Neural cell (in vitro differentiated cells): ENCODE measurements around the gene BPI. TPM values are rescaled to one million over a fixed set of nuclear protein-coding genes. Genes with fewer than 3 reads are reported as not detected.

Source experiments
- H2AFZ ChIP-seq: fragments of 200-600, 300-800 bp; sonication (generic), shearing (Covaris generic); 2 replicates; pipeline ENCODE4 v1.6.0; 2014; ENCODE audit warnings: low read depth, mild to moderate bottlenecking, antibody characterized with exemption, low read length, moderate library complexity
- H3F3A ChIP-seq: fragments of 200-600 bp; shearing (Covaris generic); 2 replicates; pipeline ENCODE4 v1.6.1; 2016; ENCODE audit warnings: mild to moderate bottlenecking, moderate library complexity, mixed read lengths, antibody characterized with exemption, low read length; ENCODE audit not compliant: insufficient read depth, poor library complexity, severe bottlenecking
- H3K27ac ChIP-seq: fragments of 200-600, 300-800 bp; sonication (generic), shearing (Covaris generic); 2 replicates; pipeline ENCODE4 v1.5.1; 2014; ENCODE audit warnings: mild to moderate bottlenecking, low read length, moderate library complexity
- H3K27me3 ChIP-seq: fragments of 300-800, 200-600 bp; sonication (generic), shearing (Covaris generic); 2 replicates; pipeline ENCODE4 v1.6.0; 2014; ENCODE audit warnings: mild to moderate bottlenecking, low read depth, low read length, moderate library complexity; ENCODE audit not compliant: insufficient read depth
- H3K36me3 ChIP-seq: fragments of 300-800, 200-600 bp; sonication (generic), shearing (Covaris generic); 2 replicates; pipeline ENCODE4 v1.5.1; 2014; ENCODE audit warnings: mild to moderate bottlenecking, antibody characterized with exemption, low read length, moderate library complexity; ENCODE audit not compliant: insufficient read depth
- H3K4me2 ChIP-seq: fragments of 300-800, 200-600 bp; sonication (generic), shearing (Covaris generic); 2 replicates; pipeline ENCODE4 v1.6.0; 2014; ENCODE audit warnings: mild to moderate bottlenecking, low read length
- H3K4me3 ChIP-seq: fragments of 300-800, 200-600 bp; sonication (generic), shearing (Covaris generic); 2 replicates; pipeline ENCODE4 v1.5.1; 2014; ENCODE audit warnings: mild to moderate bottlenecking, low read length, moderate library complexity
- H3K79me2 ChIP-seq: fragments of 200-600 bp; shearing (Covaris generic); replicated peaks from 2 replicates; pipeline ENCODE4 v1.6.0; 2014; ENCODE audit warnings: mild to moderate bottlenecking, low read length, moderate library complexity; ENCODE audit not compliant: insufficient read depth
- H3K9ac ChIP-seq: fragments of 300-800, 200-600 bp; sonication (generic), shearing (Covaris generic); 2 replicates; pipeline ENCODE4 v1.6.1; 2016; ENCODE audit warnings: mild to moderate bottlenecking, low read length, mixed read lengths
- H3K9me2 ChIP-seq: fragments of 200-600 bp; shearing (Covaris generic); 2 replicates; pipeline ENCODE4 v1.6.1; 2016; ENCODE audit warnings: mild to moderate bottlenecking, low read length, mixed read lengths; ENCODE audit not compliant: insufficient read depth
- H3K9me3 ChIP-seq: fragments of 200-600, 300-800 bp; sonication (generic), shearing (Covaris generic); 2 replicates; pipeline ENCODE4 v1.6.1; 2016; ENCODE audit warnings: mild to moderate bottlenecking, mixed run types, low read length, moderate library complexity, mixed read lengths
- H4K20me1 ChIP-seq: fragments of 200-600 bp; shearing (Covaris generic); 2 replicates; pipeline ENCODE4 v1.6.1; 2016; ENCODE audit warnings: mild to moderate bottlenecking, mixed run types; ENCODE audit not compliant: insufficient read depth
- CTCF ChIP-seq: fragments of 450-650 bp; IDR thresholded peaks from 2 replicates; pipeline ENCODE4 v1.5.1; 2014; ENCODE audit warnings: antibody characterized with exemption, mild to moderate bottlenecking, moderate library complexity; ENCODE audit not compliant: poor library complexity, severe bottlenecking
- EP300 ChIP-seq: fragments of 450-650 bp; conservative IDR thresholded peaks from 2 replicates; pipeline ENCODE4 v1.6.1; 2014; ENCODE audit warnings: antibody characterized with exemption, mild to moderate bottlenecking, moderate library complexity; ENCODE audit not compliant: poor library complexity, severe bottlenecking
- EZH2 ChIP-seq: fragments of 200-600, 300-800 bp; shearing (Covaris generic), sonication (generic); IDR thresholded peaks from 2 replicates; pipeline ENCODE4 v1.6.1; 2014; ENCODE audit warnings: antibody characterized with exemption, low read length, borderline replicate concordance, mild to moderate bottlenecking; ENCODE audit not compliant: insufficient read depth, poor library complexity, severe bottlenecking
- MXI1 ChIP-seq: fragments of 450-650 bp; conservative IDR thresholded peaks from 2 replicates; pipeline ENCODE4 v1.6.1; 2014; ENCODE audit warnings: antibody characterized with exemption, mild to moderate bottlenecking; ENCODE audit not compliant: poor library complexity, severe bottlenecking
- POLR2AphosphoS5 ChIP-seq: IDR thresholded peaks from 2 replicates; pipeline ENCODE4 v1.6.1; 2012
- RAD21 ChIP-seq: fragments of 450-650 bp; conservative IDR thresholded peaks from 2 replicates; pipeline ENCODE4 v1.6.1; 2014; ENCODE audit warnings: antibody characterized with exemption, mild to moderate bottlenecking, moderate library complexity
- REST ChIP-seq: IDR thresholded peaks from 2 replicates; pipeline ENCODE4 v1.6.1; 2012; ENCODE audit warnings: borderline replicate concordance
- SMC3 ChIP-seq: fragments of 450-650 bp; conservative IDR thresholded peaks from 2 replicates; pipeline ENCODE4 v1.6.1; 2014; ENCODE audit warnings: antibody characterized with exemption, mild to moderate bottlenecking, moderate library complexity; ENCODE audit not compliant: poor library complexity
- TAF1 ChIP-seq: IDR thresholded peaks from 2 replicates; pipeline ENCODE4 v1.6.1; 2012; ENCODE audit warnings: low read depth
- polyA plus RNA-seq: library from polyadenylated mRNA; depleted of rRNA; stranded (reverse); fragments of >200 nt; gene quantifications from 2 replicates; pipeline ENCODE4 v1.2.3, GENCODE V29; 2014

Gene BPI
- polyA plus RNA-seq, 1 donor from 2014 or later: not detected

GRCh38 chr20:38339997-38340396 lies 36.0 kb downstream of the BPI start:
- no peaks in the 10 kb centered on the region for H3F3A ChIP-seq
- no peaks in the 10 kb centered on the region for H3K27me3 ChIP-seq
- no peaks in the 10 kb centered on the region for H3K9me3 ChIP-seq
- no peak overlapping the region for H3K9ac ChIP-seq
- no peaks in the 10 kb centered on the region for H3K9me2 ChIP-seq
- TF ChIP-seq EZH2 (no peak), MXI1 (no peak), RAD21 (no peak), REST (no peak), SMC3 (no peak), TAF1 (no peak), POLR2AphosphoS5 (no peak), EP300 (no peak), CTCF (no peak)
- H2AFZ ChIP-seq: no peak overlapping the region
- no peak overlapping the region for H3K4me2 ChIP-seq
- H3K79me2 ChIP-seq: no peaks in the 10 kb centered on the region
- no peak overlapping the region for H3K4me3 ChIP-seq
- H3K27ac ChIP-seq: no peak overlapping the region
- no peaks in the 10 kb centered on the region for H3K36me3 ChIP-seq
- H4K20me1 ChIP-seq: no peaks in the 10 kb centered on the region

- Histone ChIP-seq H3K9me3 (no peaks in the 10 kb centered on the region), H3K4me2 (no peak overlapping the region), H3K79me2 (no peaks in the 10 kb centered on the region), H2AFZ (no peak overlapping the region), H4K20me1 (no peaks in the 10 kb centered on the region), H3K9me2 (no peaks in the 10 kb centered on the region), H3K27me3 (no peaks in the 10 kb centered on the region), H3K27ac (no peak overlapping the region), H3K9ac (no peak overlapping the region), H3K4me3 (no peak overlapping the region), H3F3A (no peaks in the 10 kb centered on the region), H3K36me3 (no peaks in the 10 kb centered on the region)
- TF ChIP-seq CTCF (no peak), TAF1 (no peak), POLR2AphosphoS5 (no peak), EP300 (no peak), MXI1 (no peak), RAD21 (no peak), REST (no peak), SMC3 (no peak), EZH2 (no peak)
These were observed 36.7 kb downstream of the BPI start for GRCh38 chr20:38340693-38341092.
